ENCODE data around the gene BUB3. TPM values are rescaled to one million over a fixed set of nuclear protein-coding genes. Genes with fewer than 3 reads are reported as not detected.
"Not testable (repeated sequence)": the region's sequence is repeated elsewhere in the genome, so short reads cannot be mapped to it uniquely, and the experiment has no call there.

Gene BUB3
- total RNA-seq, 4 donors from 2014 or later, result 67.9 to 90.1 (median 78.8) TPM

- TF ChIP-seq POLR2AphosphoS5 (IDR thresholded peaks at IDR 0.05) (no peak), POLR2A (IDR thresholded peaks at IDR 0.05; ENCODE audit: low read depth) (no peak), CTCF (IDR thresholded peaks at IDR 0.05) (no peak), EP300 (IDR thresholded peaks at IDR 0.05) (no peak)
- intact Hi-C loops (cut with DNase I), result no loop called here
- Histone ChIP-seq H3K27ac (replicated peaks in 1 of 4) (no peak overlapping the region), H3K9me3 (no peaks in the 10 kb centered on the region), H3K27me3 (no peaks in the 10 kb centered on the region), H3K4me1 (no peaks in the 10 kb centered on the region), H3K4me3 (no peak overlapping the region), H3K36me3 (peaks cover 40 to 94% (median 55%) of the 10 kb centered on the region in 4 donors)
- no peak for DNase-seq (ENCODE audit: extremely low spot score)
- 66% methylated on average over 3 of the region's 4 CpGs for WGBS
Observed at GRCh38 chr10:123165445-123166072, 11.4 kb downstream of the BUB3 start.

- H3K27me3 ChIP-seq, result no peaks in the 10 kb centered on the region
- intact Hi-C loops (cut with DNase I), result no loop called here
- H3K4me1 ChIP-seq, result no peaks in the 10 kb centered on the region
- no peaks in the 10 kb centered on the region for H3K9me3 ChIP-seq
- TF ChIP-seq CTCF (IDR thresholded peaks at IDR 0.05), result no peak
- no peak for TF ChIP-seq POLR2A (IDR thresholded peaks at IDR 0.05; ENCODE audit: low read depth)
- TF ChIP-seq EP300 (IDR thresholded peaks at IDR 0.05), result no peak
- TF ChIP-seq POLR2AphosphoS5 (IDR thresholded peaks at IDR 0.05), result no peak
- 92% methylated on average over 2 of the region's 2 CpGs for WGBS
- no peak overlapping the region for H3K4me3 ChIP-seq
- DNase-seq (ENCODE audit: extremely low spot score), result no peak
- H3K36me3 ChIP-seq, result peaks cover 39 to 90% (median 51%) of the 10 kb centered on the region in 4 donors
- H3K27ac ChIP-seq (replicated peaks in 1 of 4), result no peak overlapping the region
Observed at GRCh38 chr10:123166618-123167017, 12.4 kb downstream of the BUB3 start.

DNA sequence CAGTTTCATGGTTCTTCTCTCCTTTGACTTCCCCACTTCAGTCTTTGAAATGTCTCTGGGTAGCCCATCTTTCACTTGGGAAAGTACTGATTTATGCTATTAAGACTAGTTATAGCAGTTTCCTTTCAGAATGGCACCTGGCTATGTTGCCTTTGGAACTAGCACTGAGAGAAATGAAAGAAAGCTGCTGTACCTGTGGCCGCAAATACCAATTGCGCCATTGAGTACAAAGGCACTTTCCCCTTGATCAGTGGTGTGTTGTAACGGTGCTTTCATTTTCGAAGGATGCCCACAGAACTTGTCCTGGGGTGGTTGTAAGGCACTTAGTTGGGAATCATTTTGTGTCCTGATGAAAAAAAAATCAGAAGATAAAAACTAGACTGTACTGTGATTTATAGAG is 16.8 kb downstream of the BUB3 start:
- no peak for DNase-seq (ENCODE audit: extremely low spot score)

GRCh38 chr10:123171616-123172015 is 17.4 kb downstream of the BUB3 start:
- H3K4me3 ChIP-seq; intact Hi-C loops (cut with DNase I); H3K9me3 ChIP-seq; H3K4me1 ChIP-seq; DNase-seq (ENCODE audit: extremely low spot score); H3K27me3 ChIP-seq; H3K27ac ChIP-seq (replicated peaks in 1 of 4): not testable (repeated sequence)
- peaks cover 10 to 49% (median 16%) of the 10 kb centered on the region in 4 donors for H3K36me3 ChIP-seq
- 98% methylated on average over 10 of the region's 10 CpGs for WGBS

More for the DNA sequence above, 16.8 kb downstream of the BUB3 start:
- WGBS, result 100% methylated on average over 4 of the region's 4 CpGs
- Histone ChIP-seq H3K4me1 (no peaks in the 10 kb centered on the region), H3K9me3 (no peaks in the 10 kb centered on the region), H3K27me3 (no peaks in the 10 kb centered on the region), H3K27ac (replicated peaks in 1 of 4) (no peak overlapping the region), H3K4me3 (no peak overlapping the region), H3K36me3 (peaks cover 10 to 53% (median 17%) of the 10 kb centered on the region in 4 donors)
- intact Hi-C loops (cut with DNase I), result no loop called here
- TF ChIP-seq POLR2A (IDR thresholded peaks at IDR 0.05; ENCODE audit: low read depth) (no peak), CTCF (IDR thresholded peaks at IDR 0.05) (no peak), POLR2AphosphoS5 (IDR thresholded peaks at IDR 0.05) (no peak), EP300 (IDR thresholded peaks at IDR 0.05) (no peak)

- TF ChIP-seq POLR2A (IDR thresholded peaks at IDR 0.05; ENCODE audit: low read depth) (no peak), POLR2AphosphoS5 (IDR thresholded peaks at IDR 0.05) (no peak), EP300 (IDR thresholded peaks at IDR 0.05) (no peak)
- intact Hi-C loops (cut with DNase I), result no loop called here
- Histone ChIP-seq H3K4me3 (no peak overlapping the region), H3K27me3 (no peaks in the 10 kb centered on the region), H3K9me3 (no peaks in the 10 kb centered on the region), H3K27ac (replicated peaks in 1 of 4) (no peak overlapping the region), H3K36me3 (peaks cover 0 to 14% (median 4%) of the 10 kb centered on the region in 4 donors), H3K4me1 (no peaks in the 10 kb centered on the region)
- WGBS, result 72% methylated on average over 9 of the region's 9 CpGs
- DNase-seq (ENCODE audit: extremely low spot score), result no peak
Observed at GRCh38 chr10:123175389-123176387, 21.5 kb downstream of the BUB3 start.

DNA sequence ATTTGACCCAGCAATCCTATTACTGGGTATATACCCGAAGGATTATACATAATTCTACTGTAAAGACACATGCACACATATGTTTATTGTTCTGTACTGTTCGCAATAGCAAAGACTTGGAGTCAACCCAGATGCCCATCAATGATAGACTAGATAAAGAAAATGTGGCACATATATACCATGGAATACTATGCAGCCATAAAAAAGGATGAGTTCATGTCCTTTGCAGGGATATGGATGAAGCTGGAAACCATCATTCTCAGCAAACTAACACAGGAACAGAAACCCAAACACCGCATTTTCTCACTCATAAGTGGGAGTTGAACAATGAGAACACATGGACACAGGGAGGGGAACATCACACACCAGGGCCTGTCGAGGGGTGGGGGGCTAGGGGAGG is 24.2 kb downstream of the BUB3 start:
- whole genome bisulfite sequencing, result 97% methylated on average over 4 of the region's 4 CpGs
- DNase-seq (ENCODE audit: extremely low spot score); H3K4me1 ChIP-seq; H3K27me3 ChIP-seq; H3K27ac ChIP-seq (replicated peaks in 1 of 4); H3K9me3 ChIP-seq; intact Hi-C loops (cut with DNase I); H3K36me3 ChIP-seq; H3K4me3 ChIP-seq: not testable (repeated sequence)
